Activated CD8-positive, alpha-beta memory T cell treated with anti-CD3 and anti-CD28 coated beads for 1 hour (primary cell): Measurements from ENCODE around the gene AGTPBP1.
"Not testable (repeated sequence)": the region's sequence is repeated elsewhere in the genome, so short reads cannot be mapped to it uniquely, and the experiment has no call there.

Experiments
- DNase-seq, 2 donors: peaks; one replicate each; pipeline ENCODE4 v3.0.0-alpha.2; 2020; ENCODE audit warnings: low read depth in 1 of 2; ENCODE audit errors: extremely low read depth in 1 of 2

AGTPBP1 gene, protein sequence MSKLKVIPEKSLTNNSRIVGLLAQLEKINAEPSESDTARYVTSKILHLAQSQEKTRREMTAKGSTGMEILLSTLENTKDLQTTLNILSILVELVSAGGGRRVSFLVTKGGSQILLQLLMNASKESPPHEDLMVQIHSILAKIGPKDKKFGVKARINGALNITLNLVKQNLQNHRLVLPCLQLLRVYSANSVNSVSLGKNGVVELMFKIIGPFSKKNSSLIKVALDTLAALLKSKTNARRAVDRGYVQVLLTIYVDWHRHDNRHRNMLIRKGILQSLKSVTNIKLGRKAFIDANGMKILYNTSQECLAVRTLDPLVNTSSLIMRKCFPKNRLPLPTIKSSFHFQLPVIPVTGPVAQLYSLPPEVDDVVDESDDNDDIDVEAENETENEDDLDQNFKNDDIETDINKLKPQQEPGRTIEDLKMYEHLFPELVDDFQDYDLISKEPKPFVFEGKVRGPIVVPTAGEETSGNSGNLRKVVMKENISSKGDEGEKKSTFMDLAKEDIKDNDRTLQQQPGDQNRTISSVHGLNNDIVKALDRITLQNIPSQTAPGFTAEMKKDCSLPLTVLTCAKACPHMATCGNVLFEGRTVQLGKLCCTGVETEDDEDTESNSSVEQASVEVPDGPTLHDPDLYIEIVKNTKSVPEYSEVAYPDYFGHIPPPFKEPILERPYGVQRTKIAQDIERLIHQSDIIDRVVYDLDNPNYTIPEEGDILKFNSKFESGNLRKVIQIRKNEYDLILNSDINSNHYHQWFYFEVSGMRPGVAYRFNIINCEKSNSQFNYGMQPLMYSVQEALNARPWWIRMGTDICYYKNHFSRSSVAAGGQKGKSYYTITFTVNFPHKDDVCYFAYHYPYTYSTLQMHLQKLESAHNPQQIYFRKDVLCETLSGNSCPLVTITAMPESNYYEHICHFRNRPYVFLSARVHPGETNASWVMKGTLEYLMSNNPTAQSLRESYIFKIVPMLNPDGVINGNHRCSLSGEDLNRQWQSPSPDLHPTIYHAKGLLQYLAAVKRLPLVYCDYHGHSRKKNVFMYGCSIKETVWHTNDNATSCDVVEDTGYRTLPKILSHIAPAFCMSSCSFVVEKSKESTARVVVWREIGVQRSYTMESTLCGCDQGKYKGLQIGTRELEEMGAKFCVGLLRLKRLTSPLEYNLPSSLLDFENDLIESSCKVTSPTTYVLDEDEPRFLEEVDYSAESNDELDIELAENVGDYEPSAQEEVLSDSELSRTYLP

GRCh38 chr9:85741875-85742596, at the start of gene AGTPBP1:
TSS of gene AGTPBP1 (minus strand) at chr9:85741954. CDS start at chr9:85712533, 29,421 bp downstream.
- peak; percentile 85 to 98 for DNase-seq

DNA sequence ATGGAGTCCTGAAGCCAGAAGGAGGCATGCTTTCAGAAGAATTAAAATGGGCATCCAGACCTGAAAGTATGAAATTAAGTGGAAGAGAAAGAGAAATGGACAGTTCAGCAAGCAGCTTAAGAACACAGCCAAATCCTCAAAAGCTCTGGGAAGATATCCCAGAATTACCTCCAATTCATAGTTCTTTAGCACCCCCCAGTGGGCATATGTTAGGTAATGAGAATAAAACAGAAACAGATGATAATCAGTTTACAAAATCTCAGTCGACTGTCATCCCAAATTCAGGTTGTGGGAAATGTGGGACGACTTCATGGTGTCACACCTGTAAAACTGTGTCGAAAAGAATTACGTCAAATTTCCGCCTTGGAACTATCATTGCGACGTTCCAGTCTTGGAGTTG, 44.4 kb upstream of the AGTPBP1 start:
- DNase-seq = not testable (repeated sequence)

GRCh38 chr9:85773844-85774243, 32.1 kb upstream of the AGTPBP1 start:
- DNase-seq = not testable (repeated sequence)

DNA sequence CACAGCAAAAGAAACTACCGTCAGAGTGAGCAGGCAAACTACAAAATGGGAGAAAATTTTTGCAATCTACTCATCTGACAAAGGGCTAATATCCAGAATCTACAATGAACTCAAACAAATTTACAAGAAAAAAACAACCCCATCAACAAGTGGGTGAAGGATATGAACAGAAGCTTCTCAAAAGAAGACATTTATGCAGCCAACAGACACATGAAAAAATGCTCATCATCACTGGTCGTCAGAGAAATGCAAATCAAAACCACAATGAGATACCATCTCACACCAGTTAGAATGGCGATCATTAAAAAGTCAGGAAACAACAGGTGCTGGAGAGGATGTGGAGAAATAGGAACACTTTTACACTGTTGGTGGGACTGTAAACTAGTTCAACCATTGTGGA, 20.0 kb upstream of the AGTPBP1 start:
- DNase-seq = not testable (repeated sequence)

GRCh38 chr9:85757716-85758115, 16.0 kb upstream of the AGTPBP1 start:
- DNase-seq = not testable (repeated sequence)

DNA sequence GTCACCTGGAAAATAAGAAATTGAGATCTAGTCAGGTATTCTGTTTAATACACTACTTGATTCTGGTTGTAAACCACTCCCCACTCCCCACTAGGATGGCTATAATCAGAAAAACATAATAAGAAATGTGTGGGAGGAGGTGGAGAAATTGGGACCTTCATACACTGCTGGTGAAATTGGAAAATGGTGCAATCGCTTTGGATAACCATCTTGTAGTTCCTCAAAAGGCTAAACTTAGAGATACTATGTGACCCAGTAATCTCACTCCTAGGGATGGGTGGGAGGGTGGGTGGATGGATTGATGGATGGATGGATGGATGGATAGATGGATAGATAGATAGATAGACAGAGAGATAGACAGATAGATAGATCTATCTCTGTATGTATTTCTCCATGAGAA, 14.5 kb upstream of the AGTPBP1 start:
- not testable (repeated sequence) for DNase-seq

DNA sequence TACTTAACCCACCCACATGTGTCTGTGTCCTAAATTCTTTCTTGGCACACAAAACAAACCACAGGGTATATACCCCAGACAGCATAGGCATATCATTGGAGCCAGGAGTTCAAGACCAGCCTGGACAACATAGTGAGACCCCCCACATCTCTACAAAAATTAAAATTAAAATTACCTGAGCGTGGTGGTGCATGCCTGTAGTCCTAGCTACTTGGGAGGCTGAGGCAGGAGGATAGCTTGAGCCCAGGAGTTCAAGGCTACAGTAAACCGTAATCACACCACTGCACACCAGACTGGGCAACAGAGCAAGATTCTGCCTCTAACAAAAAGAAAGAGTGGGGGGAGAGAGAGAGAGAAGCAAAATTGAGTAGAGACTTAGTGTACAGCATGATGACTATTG, 4.6 kb upstream of the AGTPBP1 start:
- DNase-seq = no peak

GRCh38 chr9:85745203-85745602, 3.4 kb upstream of the AGTPBP1 start:
- DNase-seq = no peak

GRCh38 chr9:85744480-85744879, 2.7 kb upstream of the AGTPBP1 start:
- DNase-seq = no peak

GRCh38 chr9:85743275-85744128, 1.7 kb upstream of the AGTPBP1 start:
- no peak for DNase-seq

GRCh38 chr9:85742597-85742936, 813 bp upstream of the AGTPBP1 start:
- no peak for DNase-seq

- DNase-seq = peak; percentile 26 to 32
Observed at GRCh38 chr9:85741095-85741874, 469 bp downstream of the AGTPBP1 start.

- DNase-seq = no peak
Observed at GRCh38 chr9:85740787-85741094, 1.0 kb downstream of the AGTPBP1 start.

- DNase-seq = no peak
Observed at GRCh38 chr9:85738509-85738908, 3.2 kb downstream of the AGTPBP1 start.

GRCh38 chr9:85737671-85738070, 4.1 kb downstream of the AGTPBP1 start:
- no peak for DNase-seq

DNA sequence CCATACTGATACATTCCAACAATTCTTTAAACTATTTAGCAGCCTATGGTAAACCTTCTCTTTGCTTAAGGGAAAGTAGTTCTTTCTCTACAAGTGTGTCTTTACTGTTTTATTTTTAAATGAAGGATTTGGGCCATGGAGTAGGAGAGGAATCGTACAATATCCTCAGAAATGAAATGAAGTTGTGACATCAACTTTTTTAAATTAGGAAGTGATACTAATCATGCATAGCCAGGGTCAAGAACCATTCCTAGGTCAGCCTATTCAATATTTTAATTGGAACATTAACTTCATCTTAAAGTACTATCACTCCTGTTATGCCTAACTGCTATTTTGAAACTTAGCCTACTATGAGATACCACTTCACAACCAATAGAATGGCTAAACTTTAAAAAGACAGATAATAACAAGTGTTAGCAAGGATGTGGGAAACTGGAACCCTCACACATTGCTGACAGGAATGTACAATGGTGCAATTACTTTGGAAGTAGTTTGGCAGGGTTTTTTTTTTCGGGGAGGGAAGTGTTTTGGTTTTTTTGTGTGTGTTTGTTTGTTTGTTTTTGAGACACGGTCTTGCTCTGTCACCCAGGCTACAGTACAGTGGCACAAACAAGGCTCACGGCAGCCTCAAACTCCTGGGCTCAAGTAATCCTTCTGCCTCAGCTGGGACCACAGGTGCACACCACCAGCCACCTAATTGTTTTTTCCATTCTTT, 10.7 kb downstream of the AGTPBP1 start:
- DNase-seq = no peak

DNA sequence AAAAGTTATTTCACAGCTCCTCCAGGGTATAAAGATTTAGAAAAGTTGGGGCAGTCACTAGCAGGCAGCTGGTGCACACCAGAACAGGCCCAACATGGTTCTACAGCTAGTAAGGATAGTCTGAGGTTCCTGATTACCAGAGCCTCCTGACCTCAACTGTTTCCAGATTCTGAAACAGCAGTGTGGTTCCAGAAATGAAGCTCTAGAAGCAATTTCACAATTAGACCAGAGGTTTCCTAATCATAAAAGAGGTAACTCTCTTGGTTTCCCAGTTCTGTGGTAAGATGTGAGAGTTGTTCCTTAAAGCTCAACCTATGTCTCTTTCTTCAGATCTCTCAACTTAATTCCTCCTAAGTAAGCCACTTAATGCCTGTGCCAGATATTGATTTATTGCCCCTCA, 11.9 kb downstream of the AGTPBP1 start:
- no peak for DNase-seq

GRCh38 chr9:85727500-85727899, 14.3 kb downstream of the AGTPBP1 start:
- DNase-seq = no peak
